H9 (cell line): ENCODE measurements around the gene LRMDA. TPM values are rescaled to one million over a fixed set of nuclear protein-coding genes. Genes with fewer than 3 reads are reported as not detected.

Experiments used
- DNase-seq: peaks from one replicate; pipeline ENCODE4 v3.0.0-alpha.2; 2017
- H2AFZ ChIP-seq: one replicate; pipeline ENCODE4 v1.6.1; 2013; ENCODE audit warnings: mild to moderate bottlenecking, low read length, control low read depth, moderate library complexity
- H2AK5ac ChIP-seq: 2 replicates; pipeline ENCODE4 v1.6.1; 2013; ENCODE audit warnings: low read length, control low read depth, mixed read lengths; ENCODE audit not compliant: insufficient read length
- H2BK120ac ChIP-seq: one replicate; pipeline ENCODE4 v1.6.1; 2013; ENCODE audit warnings: low read depth, mild to moderate bottlenecking, low read length, control low read depth, inconsistent platforms; ENCODE audit not compliant: poor library complexity, severe bottlenecking
- H2BK12ac ChIP-seq: 2 replicates; pipeline ENCODE4 v1.6.1; 2013; ENCODE audit warnings: low read length, control low read depth, mixed read lengths, low read depth; ENCODE audit not compliant: insufficient read length
- H2BK15ac ChIP-seq: 2 replicates; pipeline ENCODE4 v1.6.1; 2013; ENCODE audit warnings: low read depth, low read length, control low read depth
- H2BK20ac ChIP-seq: one replicate; pipeline ENCODE4 v1.6.1; 2013; ENCODE audit warnings: low read depth, mild to moderate bottlenecking, low read length, control low read depth, inconsistent platforms; ENCODE audit not compliant: poor library complexity, severe bottlenecking
- H2BK5ac ChIP-seq: 2 replicates; pipeline ENCODE4 v1.6.1; 2013; ENCODE audit warnings: low read length, control low read depth, mixed read lengths; ENCODE audit not compliant: insufficient read length
- H3K14ac ChIP-seq: 2 replicates; pipeline ENCODE4 v1.6.1; 2013; ENCODE audit warnings: low read length, control low read depth; ENCODE audit not compliant: insufficient read depth
- H3K18ac ChIP-seq: 2 replicates; pipeline ENCODE4 v1.6.1; 2013; ENCODE audit warnings: low read depth, mild to moderate bottlenecking, mixed read lengths, low read length, control low read depth; ENCODE audit not compliant: insufficient read length
- H3K23ac ChIP-seq: 2 replicates; pipeline ENCODE4 v1.6.1; 2013; ENCODE audit warnings: low read length, control low read depth, mixed read lengths, low read depth; ENCODE audit not compliant: insufficient read length
- H3K23me2 ChIP-seq: 2 replicates; pipeline ENCODE4 v1.6.1; 2013; ENCODE audit warnings: low read depth, mild to moderate bottlenecking, mixed read lengths, low read length, control low read depth; ENCODE audit not compliant: insufficient read length, poor library complexity, severe bottlenecking
- H3K27ac ChIP-seq: 2 replicates; pipeline ENCODE4 v1.5.1; 2013; ENCODE audit warnings: low read length, control low read depth, mixed read lengths, low read depth; ENCODE audit not compliant: insufficient read length
- H3K27me3 ChIP-seq: 2 replicates; pipeline ENCODE4 v1.6.1; 2013; ENCODE audit warnings: low read length, control low read depth, inconsistent platforms; ENCODE audit not compliant: insufficient read depth
- H3K4ac ChIP-seq: 2 replicates; pipeline ENCODE4 v1.6.1; 2013; ENCODE audit warnings: low read depth, mild to moderate bottlenecking, control low read depth, inconsistent platforms, low read length, moderate library complexity
- H3K4me1 ChIP-seq: 2 replicates; pipeline ENCODE4 v1.6.1; 2013; ENCODE audit warnings: low read length, control low read depth, inconsistent platforms; ENCODE audit not compliant: insufficient read depth
- H3K4me2 ChIP-seq: 2 replicates; pipeline ENCODE4 v1.6.1; 2013; ENCODE audit warnings: low read length, control low read depth, mixed read lengths; ENCODE audit not compliant: insufficient read length, insufficient read depth
- H3K56ac ChIP-seq: 2 replicates; pipeline ENCODE4 v1.6.1; 2013; ENCODE audit warnings: low read depth, mild to moderate bottlenecking, mixed read lengths, low read length, control low read depth; ENCODE audit not compliant: insufficient read length
- H3K79me1 ChIP-seq: 2 replicates; pipeline ENCODE4 v1.6.1; 2013; ENCODE audit warnings: low read depth, mild to moderate bottlenecking, moderate library complexity, low read length, control low read depth, inconsistent platforms; ENCODE audit not compliant: insufficient read depth, poor library complexity, severe bottlenecking
- H3K79me2 ChIP-seq: 2 replicates; pipeline ENCODE4 v1.6.1; 2013; ENCODE audit warnings: low read length, control low read depth, inconsistent platforms; ENCODE audit not compliant: insufficient read depth
- H3K9ac ChIP-seq: 2 replicates; pipeline ENCODE4 v1.6.1; 2013; ENCODE audit warnings: low read length, control low read depth, mixed read lengths; ENCODE audit not compliant: insufficient read length; ENCODE audit errors: extremely low read depth
- H3K9me3 ChIP-seq: one replicate; pipeline ENCODE4 v1.6.1; 2013; ENCODE audit warnings: low read depth, low read length, inconsistent platforms; ENCODE audit not compliant: control insufficient read depth
- H3T11ph ChIP-seq: one replicate; pipeline ENCODE4 v1.6.1; 2013; ENCODE audit warnings: mild to moderate bottlenecking, low read length, control low read depth, inconsistent platforms
- H4K20me1 ChIP-seq: one replicate; pipeline ENCODE4 v1.6.1; 2013; ENCODE audit not compliant: control insufficient read depth, insufficient read length, insufficient read depth
- H4K5ac ChIP-seq: 2 replicates; pipeline ENCODE4 v1.6.1; 2013; ENCODE audit warnings: low read depth, mild to moderate bottlenecking, mixed read lengths, low read length, control low read depth; ENCODE audit not compliant: insufficient read length
- H4K8ac ChIP-seq: replicated peaks from 2 replicates; pipeline ENCODE4 v1.6.1; 2013; ENCODE audit warnings: low read length, control low read depth, mixed read lengths, low read depth; ENCODE audit not compliant: insufficient read length
- H4K91ac ChIP-seq: 2 replicates; pipeline ENCODE4 v1.6.1; 2013; ENCODE audit warnings: low read depth, mild to moderate bottlenecking, moderate library complexity, mixed read lengths, low read length, control low read depth; ENCODE audit not compliant: insufficient read length
- H3K27ac Mint-ChIP-seq, 3 experiments: 2 replicates in 2 of 3; 3 replicates in 1 of 3; pipeline ENCODE4 v1.8.0; 2020 to 2021; ENCODE audit warnings: mixed read lengths in 3 of 3, mild to moderate bottlenecking in 1 of 3, moderate library complexity in 1 of 3
- H3K27me3 Mint-ChIP-seq: 2 replicates; pipeline ENCODE4 v1.8.0; 2021; ENCODE audit warnings: low read depth, mild to moderate bottlenecking, moderate library complexity, mixed read lengths
- H3K36me3 Mint-ChIP-seq, 3 experiments: 2 replicates in 2 of 3; 3 replicates in 1 of 3; pipeline ENCODE4 v1.8.0; 2020 to 2021; ENCODE audit warnings: low read depth in 3 of 3, mixed read lengths in 3 of 3; ENCODE audit not compliant: insufficient read depth in 1 of 3
- H3K4me1 Mint-ChIP-seq, 2 experiments: 2 replicates each; pipeline ENCODE4 v1.8.0; 2020; ENCODE audit warnings: mixed read lengths in 2 of 2
- H3K4me3 Mint-ChIP-seq, 2 experiments: 2 replicates in 1 of 2; 3 replicates in 1 of 2; pipeline ENCODE4 v1.8.0; 2020 to 2021; ENCODE audit warnings: mild to moderate bottlenecking in 2 of 2, mixed read lengths in 2 of 2, moderate library complexity in 1 of 2
- H3K9me3 Mint-ChIP-seq, 2 experiments: 2 replicates in 1 of 2; 3 replicates in 1 of 2; pipeline ENCODE4 v1.8.0; 2020; ENCODE audit warnings: mild to moderate bottlenecking in 2 of 2, mixed read lengths in 2 of 2, moderate library complexity in 1 of 2
- CTCF ChIP-seq: fragments of 200-600 bp; sonication (generic); conservative IDR thresholded peaks from 3 replicates; pipeline ENCODE4 v1.8.0; 2021; ENCODE audit warnings: antibody characterized with exemption, mild to moderate bottlenecking
- WGBS: extraction: QIAGEN DNeasy Blood & Tissue Kit; methylation state at CpG from one replicate; pipeline ENCODE4 v1.1.7; 2013; ENCODE audit warnings: missing lambda C conversion rate, low lambda C conversion rate, mixed read lengths; ENCODE audit not compliant: insufficient read length; ENCODE audit errors: extremely low coverage; 5-methylcytosine and 5-hydroxymethylcytosine counted together
- total RNA-seq: library from RNA; stranded (reverse); gene quantifications from 2 replicates; pipeline ENCODE4 v1.2.1, GENCODE V29; 2021

Gene LRMDA
- total RNA-seq, 1 experiment from 2014 or later, result 1.8 TPM

- Histone ChIP-seq H3K79me2 (no peaks in the 10 kb centered on the region), H2BK15ac (no peak overlapping the region), H3K18ac (no peak overlapping the region), H3K23me2 (no peaks in the 10 kb centered on the region), H4K91ac (no peak overlapping the region), H4K8ac (no peak overlapping the region), H4K20me1 (no peaks in the 10 kb centered on the region), H3K27me3 (peaks cover 2% of the 10 kb centered on the region; the same call in 1 of the 2 replicates), H2AK5ac (no peak overlapping the region), H2BK20ac (no peak overlapping the region), H2BK12ac (no peak overlapping the region), H3K4me1 (no peaks in the 10 kb centered on the region), H3K23ac (no peak overlapping the region), H3K9ac (no peak overlapping the region), H3K4me2 (no peak overlapping the region), H4K5ac (no peak overlapping the region), H2BK120ac (no peak overlapping the region), H3K9me3 (no peaks in the 10 kb centered on the region), H3K56ac (no peak overlapping the region), H2AFZ (no peak overlapping the region), H3K27ac (no peak overlapping the region), H3K4ac (no peak overlapping the region), H3K14ac (no peak overlapping the region), H3K79me1 (no peaks in the 10 kb centered on the region), H3T11ph (no peak overlapping the region), H2BK5ac (no peak overlapping the region)
- Mint-ChIP-seq H3K4me3 (no peak overlapping the region), H3K27me3 (peaks cover 49% of the 10 kb centered on the region), H3K9me3 (no peaks in the 10 kb centered on the region), H3K36me3 (no peaks in the 10 kb centered on the region), H3K27ac (no peak overlapping the region), H3K4me1 (no peaks in the 10 kb centered on the region)
- TF ChIP-seq CTCF, result no peak
- no peak for DNase-seq
- no CpG with 5 or more reads among the region's 2 CpGs for WGBS
Observed at GRCh38 chr10:75643405-75643804, 212.0 kb downstream of the LRMDA start.
